Activated T-helper 1 cell treated with anti-CD3 and anti-CD28 coated beads, Interleukin-12 subunit alpha, Interleukin-12 subunit beta, Interleukin-2, Interleukin-4 antibody, amounts not matched to agents 30 ng/mL and 10 ng/mL and 1 ng/mL, durations not matched to agents 14 hours and 24 hours and 36 hours (primary cell): ENCODE results near the gene TRAPPC14. TPM values are rescaled to one million over a fixed set of nuclear protein-coding genes. Genes with fewer than 3 reads are reported as not detected.
"Not testable (repeated sequence)": the region's sequence is repeated elsewhere in the genome, so short reads cannot be mapped to it uniquely, and the experiment has no call there.

Experiments
- DNase-seq: peaks from one replicate; pipeline ENCODE4 v3.0.0; 2021; ENCODE audit warnings: low spot score
- H3K27ac Mint-ChIP-seq: one replicate; pipeline ENCODE4 v1.8.0; 2021; ENCODE audit warnings: mild to moderate bottlenecking, mixed read lengths
- H3K27me3 Mint-ChIP-seq: one replicate; pipeline ENCODE4 v1.8.0; 2022; ENCODE audit warnings: mild to moderate bottlenecking, moderate library complexity, mixed read lengths; ENCODE audit not compliant: insufficient read depth
- H3K36me3 Mint-ChIP-seq: one replicate; pipeline ENCODE4 v1.8.0; 2021; ENCODE audit warnings: low read depth, mixed read lengths
- H3K4me1 Mint-ChIP-seq: one replicate; pipeline ENCODE4 v1.8.0; 2021; ENCODE audit warnings: low read depth, mixed read lengths
- H3K4me3 Mint-ChIP-seq: one replicate; pipeline ENCODE4 v1.8.0; 2021; ENCODE audit warnings: mild to moderate bottlenecking, moderate library complexity, mixed read lengths
- H3K9me3 Mint-ChIP-seq: one replicate; pipeline ENCODE4 v1.8.0; 2021; ENCODE audit warnings: mixed read lengths
- intact Hi-C: fragments of 100-400 bp; cut with micrococcal nuclease; formaldehyde crosslinking; loops from one replicate; pipeline ENCODE4 v1.15.1; 2024
- total RNA-seq: library from RNA; stranded (reverse); gene quantifications from 2 replicates; pipeline ENCODE4 v1.2.3, GENCODE V29; 2022

TRAPPC14 gene
- 43.9 and 44.3 TPM in 2 replicates for total RNA-seq

DNA sequence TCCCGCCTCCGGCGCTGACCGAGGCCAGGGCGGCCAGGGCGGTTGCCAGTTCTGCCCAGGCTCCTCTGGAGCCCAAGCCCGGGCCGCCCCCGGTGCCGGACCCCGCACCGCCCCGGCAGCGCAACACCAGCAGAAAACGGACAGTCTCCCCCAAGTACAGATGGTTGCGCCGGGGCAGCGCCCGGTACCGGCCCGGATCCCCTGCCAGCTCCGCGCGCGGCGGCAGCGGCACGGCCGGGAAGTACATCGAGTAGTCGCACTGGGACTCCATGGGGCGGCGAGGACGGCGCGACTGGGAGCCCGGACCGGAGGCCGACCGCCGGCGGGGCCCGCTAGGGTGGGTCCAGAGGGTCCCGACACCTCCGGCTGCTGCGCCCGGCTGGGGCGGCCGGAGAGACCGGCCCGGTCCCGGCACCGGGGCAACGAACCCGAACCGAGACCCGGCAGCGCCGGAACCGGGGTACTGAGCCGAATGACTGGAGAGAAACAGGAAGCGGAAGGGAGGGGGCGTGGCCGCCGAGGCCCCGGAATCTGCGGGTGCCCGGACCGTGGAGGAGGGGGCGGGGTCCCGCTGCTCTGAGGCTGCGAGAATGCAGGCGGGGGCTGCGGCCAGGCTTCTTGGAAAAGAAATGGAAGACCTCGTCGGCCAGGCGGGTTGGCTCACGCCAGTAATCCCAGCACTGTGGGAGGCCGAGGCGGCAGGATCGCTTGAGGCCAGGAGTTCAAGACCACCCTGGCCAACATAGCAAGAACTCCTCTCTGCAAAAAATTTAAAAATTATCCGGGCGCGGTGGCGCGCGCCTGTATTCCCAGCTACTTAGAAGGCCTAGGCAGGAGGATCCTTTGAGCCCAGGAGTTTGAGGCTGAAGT is at the start of gene TRAPPC14:
TSS of gene TRAPPC14 (minus strand) at position 495 of the 870 bp plus-strand sequence. CDS start at position 271, 224 bp downstream.
- Mint-ChIP-seq H3K36me3 (peaks cover 26% of the 10 kb centered on the region), H3K27me3 (no peaks in the 10 kb centered on the region), H3K9me3 (no peaks in the 10 kb centered on the region), H3K4me3 (peak within 1 kb of the TSS; percentile 81), H3K4me1 (peaks cover 49% of the 10 kb centered on the region), H3K27ac (peak within 1 kb of the TSS; percentile 81)
- peak; percentile 89 for DNase-seq
- intact Hi-C loops, result loop anchor here (1.0 to 2.0 kb wide), 4 partner anchors 9 to 114 kb away; partner anchors contain the start of genes GPC2, LAMTOR4 and STAG3

- no peak for DNase-seq
- intact Hi-C loops, result no loop called here
- Mint-ChIP-seq H3K36me3 (peaks cover 13% of the 10 kb centered on the region), H3K4me3 (no peak overlapping the region), H3K4me1 (peaks cover 23% of the 10 kb centered on the region), H3K27me3 (no peaks in the 10 kb centered on the region), H3K27ac (no peak overlapping the region), H3K9me3 (no peaks in the 10 kb centered on the region)
Observed at GRCh38 chr7:100204454-100204853, 45.9 kb upstream of the TRAPPC14 start.

GRCh38 chr7:100200693-100201092 is 42.2 kb upstream of the TRAPPC14 start:
- intact Hi-C loops, result no loop called here
- no peak for DNase-seq
- no peaks in the 10 kb centered on the region for H3K9me3 Mint-ChIP-seq
- peaks cover 10% of the 10 kb centered on the region for H3K36me3 Mint-ChIP-seq
- H3K4me1 Mint-ChIP-seq, result peaks cover 8% of the 10 kb centered on the region
- no peak overlapping the region for H3K27ac Mint-ChIP-seq
- H3K4me3 Mint-ChIP-seq, result no peak overlapping the region
- no peaks in the 10 kb centered on the region for H3K27me3 Mint-ChIP-seq

GRCh38 chr7:100198266-100198665 is 39.7 kb upstream of the TRAPPC14 start:
- DNase-seq, result no peak
- H3K4me1 Mint-ChIP-seq, result peaks cover 8% of the 10 kb centered on the region
- intact Hi-C loops, result no loop called here
- no peaks in the 10 kb centered on the region for H3K27me3 Mint-ChIP-seq
- H3K9me3 Mint-ChIP-seq, result no peaks in the 10 kb centered on the region
- no peak overlapping the region for H3K4me3 Mint-ChIP-seq
- H3K36me3 Mint-ChIP-seq, result peaks cover 10% of the 10 kb centered on the region
- no peak overlapping the region for H3K27ac Mint-ChIP-seq

DNA sequence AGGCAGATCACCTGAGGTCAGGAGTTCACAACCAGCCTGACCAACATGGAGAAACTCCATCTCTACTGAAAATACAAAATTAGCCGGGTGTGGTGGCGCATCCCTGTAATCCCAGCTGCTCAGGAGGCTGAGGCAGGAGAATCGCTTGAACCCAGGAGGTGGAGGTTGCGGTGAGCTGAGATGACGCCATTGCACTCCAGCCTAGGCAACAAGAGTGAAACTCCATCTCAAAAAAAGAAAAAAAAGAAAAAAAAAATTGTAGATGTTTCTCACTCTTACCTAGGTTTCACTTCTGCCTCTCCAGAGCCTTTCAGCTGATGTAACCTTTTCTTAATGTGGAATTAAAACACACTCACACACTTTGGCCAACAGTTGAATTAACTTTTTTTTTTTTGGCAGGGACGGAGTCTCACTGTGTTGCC is 37.4 kb upstream of the TRAPPC14 start:
- H3K27ac Mint-ChIP-seq, H3K4me3 Mint-ChIP-seq, intact Hi-C loops, H3K9me3 Mint-ChIP-seq, H3K36me3 Mint-ChIP-seq, H3K27me3 Mint-ChIP-seq, DNase-seq: not testable (repeated sequence)
- peaks cover 21% of the 10 kb centered on the region for H3K4me1 Mint-ChIP-seq

DNA sequence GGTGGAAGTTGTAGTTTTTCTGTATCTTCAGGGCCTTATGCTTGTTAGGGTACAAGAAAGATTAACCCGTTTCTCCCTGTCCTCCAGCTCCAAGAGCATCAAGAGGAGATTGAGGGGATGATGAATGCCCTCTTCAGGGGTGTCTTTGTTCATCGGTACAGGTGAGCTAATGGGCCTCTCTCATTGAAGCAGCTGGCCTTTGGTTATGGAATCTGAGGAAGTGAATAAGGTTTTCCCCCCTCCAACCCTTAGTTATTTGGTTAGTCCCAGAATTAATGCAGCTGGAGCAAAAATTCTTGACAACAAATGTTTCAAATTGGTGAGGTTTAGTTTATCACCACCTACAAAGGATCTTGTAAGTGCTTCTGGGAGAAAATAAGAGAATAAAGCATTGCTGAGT is 36.7 kb upstream of the TRAPPC14 start:
- H3K4me1 Mint-ChIP-seq, result peaks cover 22% of the 10 kb centered on the region
- intact Hi-C loops, result no loop called here
- H3K4me3 Mint-ChIP-seq, result no peak overlapping the region
- no peak for DNase-seq
- peaks cover 4% of the 10 kb centered on the region for H3K36me3 Mint-ChIP-seq
- H3K9me3 Mint-ChIP-seq, result no peaks in the 10 kb centered on the region
- no peaks in the 10 kb centered on the region for H3K27me3 Mint-ChIP-seq
- H3K27ac Mint-ChIP-seq, result no peak overlapping the region

- H3K27ac Mint-ChIP-seq, result no peak overlapping the region
- no peak for DNase-seq
- no peaks in the 10 kb centered on the region for H3K27me3 Mint-ChIP-seq
- H3K4me3 Mint-ChIP-seq, result no peak overlapping the region
- no peaks in the 10 kb centered on the region for H3K9me3 Mint-ChIP-seq
- peaks cover 29% of the 10 kb centered on the region for H3K4me1 Mint-ChIP-seq
- peaks cover 2% of the 10 kb centered on the region for H3K36me3 Mint-ChIP-seq
- intact Hi-C loops, result no loop called here
Observed at GRCh38 chr7:100192969-100193368, 34.4 kb upstream of the TRAPPC14 start.

DNA sequence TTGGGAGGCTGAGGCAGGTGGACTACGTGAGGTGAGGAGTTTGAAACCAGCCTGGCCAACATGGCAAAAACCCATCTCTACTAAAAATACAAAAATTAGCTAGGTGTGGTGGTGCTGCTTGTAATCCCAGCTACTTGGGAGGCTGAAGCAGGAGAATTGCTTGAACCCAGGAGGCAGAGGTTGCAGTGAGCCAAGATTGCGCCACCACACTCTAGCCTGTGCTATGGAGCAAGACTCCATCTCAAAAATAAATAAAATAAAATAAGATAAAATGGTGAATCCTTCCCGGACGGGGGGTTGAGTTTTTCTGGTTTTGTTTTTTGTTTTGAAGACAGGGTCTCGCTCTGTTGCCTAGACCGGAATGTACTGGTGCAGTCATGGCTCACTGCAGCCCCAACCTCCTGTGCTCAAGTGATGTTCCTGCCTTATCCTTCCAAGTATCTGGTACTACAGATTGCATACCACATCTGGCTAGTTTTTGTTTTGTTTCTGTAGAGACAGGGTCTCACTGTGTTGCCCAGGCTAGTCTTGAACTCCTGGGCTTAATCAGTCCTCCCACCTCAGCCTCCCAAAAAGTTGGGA is 33.8 kb upstream of the TRAPPC14 start:
- H3K9me3 Mint-ChIP-seq, H3K27ac Mint-ChIP-seq, H3K4me3 Mint-ChIP-seq, H3K36me3 Mint-ChIP-seq, DNase-seq, H3K27me3 Mint-ChIP-seq, intact Hi-C loops: not testable (repeated sequence)
- peaks cover 29% of the 10 kb centered on the region for H3K4me1 Mint-ChIP-seq

GRCh38 chr7:100191775-100192174 is 33.3 kb upstream of the TRAPPC14 start:
- intact Hi-C loops, result loop anchor here (2.0 kb wide), 1 partner anchor 17 kb away; no protein-coding TSS in a partner anchor
- no peak for DNase-seq
- no peaks in the 10 kb centered on the region for H3K27me3 Mint-ChIP-seq
- peaks cover 2% of the 10 kb centered on the region for H3K36me3 Mint-ChIP-seq
- no peak overlapping the region for H3K4me3 Mint-ChIP-seq
- H3K9me3 Mint-ChIP-seq, result no peaks in the 10 kb centered on the region
- no peak overlapping the region for H3K27ac Mint-ChIP-seq
- peaks cover 29% of the 10 kb centered on the region for H3K4me1 Mint-ChIP-seq

- Mint-ChIP-seq H3K36me3 (peaks cover 5% of the 10 kb centered on the region), H3K27ac (peak overlapping the region; percentile 8), H3K27me3 (no peaks in the 10 kb centered on the region), H3K4me3 (no peak overlapping the region), H3K9me3 (no peaks in the 10 kb centered on the region), H3K4me1 (peaks cover 29% of the 10 kb centered on the region)
- no peak for DNase-seq
- intact Hi-C loops, result loop anchor here (1.0 to 2.0 kb wide), 2 partner anchors 19 to 27 kb away; no protein-coding TSS in a partner anchor
Observed at GRCh38 chr7:100190048-100190711, 31.7 kb upstream of the TRAPPC14 start.

- DNase-seq, result no peak
- peaks cover 5% of the 10 kb centered on the region for H3K36me3 Mint-ChIP-seq
- intact Hi-C loops, result no loop called here
- H3K4me3 Mint-ChIP-seq, result no peak overlapping the region
- peaks cover 29% of the 10 kb centered on the region for H3K4me1 Mint-ChIP-seq
- no peak overlapping the region for H3K27ac Mint-ChIP-seq
- no peaks in the 10 kb centered on the region for H3K27me3 Mint-ChIP-seq
- H3K9me3 Mint-ChIP-seq, result no peaks in the 10 kb centered on the region
Observed at GRCh38 chr7:100189061-100189460, 30.5 kb upstream of the TRAPPC14 start.

DNA sequence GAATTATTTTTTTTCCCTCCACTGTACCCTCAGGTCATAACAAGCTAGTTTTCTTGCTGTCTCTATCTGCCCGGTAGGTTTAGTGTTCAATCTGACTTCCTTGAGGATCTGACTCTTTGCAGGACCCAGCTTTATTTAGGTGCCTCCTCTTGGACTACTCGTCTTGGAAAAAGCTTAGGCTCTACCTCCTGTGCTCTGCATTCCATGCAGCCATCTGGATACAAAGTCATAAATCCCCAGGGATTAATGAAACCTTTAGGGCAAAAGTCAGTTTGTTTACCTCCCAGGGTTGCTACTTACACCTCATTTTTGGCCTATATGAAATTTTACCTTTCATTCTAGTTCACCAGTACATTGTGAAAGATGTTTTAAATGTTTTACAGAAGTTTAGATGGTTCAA is 27.2 kb upstream of the TRAPPC14 start:
- no peak for DNase-seq
- H3K9me3 Mint-ChIP-seq, result no peaks in the 10 kb centered on the region
- peaks cover 7% of the 10 kb centered on the region for H3K36me3 Mint-ChIP-seq
- peaks cover 39% of the 10 kb centered on the region for H3K4me1 Mint-ChIP-seq
- intact Hi-C loops, result no loop called here
- H3K27me3 Mint-ChIP-seq, result no peaks in the 10 kb centered on the region
- H3K27ac Mint-ChIP-seq, result no peak overlapping the region
- no peak overlapping the region for H3K4me3 Mint-ChIP-seq

DNA sequence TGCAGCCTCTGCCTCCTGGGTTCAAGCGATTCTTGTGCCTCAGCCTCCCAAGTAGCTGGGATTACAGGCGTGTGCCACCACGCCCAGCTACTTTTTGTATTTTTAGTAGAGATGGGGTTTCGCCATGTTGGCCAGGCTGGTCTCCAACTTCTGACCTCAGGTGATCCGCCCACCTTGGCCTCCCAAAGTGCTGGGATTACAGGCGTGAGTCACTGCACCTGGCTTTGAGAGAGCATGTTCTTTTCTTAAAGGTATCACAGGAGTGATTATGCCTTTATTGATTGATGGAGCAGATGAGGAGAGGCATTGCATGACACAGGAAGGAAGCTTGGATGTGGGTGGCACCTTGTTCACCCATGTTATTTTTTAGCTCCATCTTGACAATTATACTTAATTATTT is 24.6 kb upstream of the TRAPPC14 start:
- H3K4me1 Mint-ChIP-seq, result peaks cover 32% of the 10 kb centered on the region
- H3K27ac Mint-ChIP-seq, H3K4me3 Mint-ChIP-seq, H3K36me3 Mint-ChIP-seq, H3K27me3 Mint-ChIP-seq, DNase-seq, H3K9me3 Mint-ChIP-seq, intact Hi-C loops: not testable (repeated sequence)
